Measurements from ENCODE around the gene RTTN.

Gene RTTN

DNA sequence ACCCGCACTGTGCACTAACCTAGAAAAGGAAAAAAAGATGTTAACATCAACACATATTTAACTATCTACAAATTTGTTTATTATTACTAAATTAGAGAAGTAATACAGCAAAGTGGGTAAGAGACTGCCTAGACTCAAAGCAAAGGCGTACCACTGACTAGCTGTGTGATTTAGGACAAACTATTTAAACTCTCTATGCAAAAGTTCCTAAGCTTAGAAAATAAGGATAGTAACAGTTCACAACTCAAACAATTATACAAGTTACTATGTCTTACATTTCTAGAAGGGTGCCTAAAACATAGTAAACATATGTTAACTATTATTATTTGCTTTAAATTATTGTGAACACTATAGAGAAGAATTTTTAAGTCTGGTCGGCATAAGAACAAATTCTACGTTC lies 119.4 kb downstream of the RTTN start:
- no CpG with 5 or more reads among the region's 4 CpGs for WGBS, 2 experiments (ENCODE audit: insufficient coverage in 2 of 2)
- no peaks in the 10 kb centered on the region for H3K9me3 ChIP-seq (ENCODE audit: control insufficient read depth, low read length)
- peaks cover 11% of the 10 kb centered on the region for H3K36me3 ChIP-seq (ENCODE audit: control insufficient read depth, insufficient read depth, low read length)
- H3K27ac ChIP-seq (ENCODE audit: low read depth, low read length, severe bottlenecking), result no peak overlapping the region
- no peak overlapping the region for H3K4me3 ChIP-seq (ENCODE audit: extremely low read depth, insufficient read depth, low read length, poor library complexity, severe bottlenecking)
- no peaks in the 10 kb centered on the region for H3K4me1 ChIP-seq (ENCODE audit: control insufficient read depth, insufficient read depth, low read length, poor library complexity, severe bottlenecking)

DNA sequence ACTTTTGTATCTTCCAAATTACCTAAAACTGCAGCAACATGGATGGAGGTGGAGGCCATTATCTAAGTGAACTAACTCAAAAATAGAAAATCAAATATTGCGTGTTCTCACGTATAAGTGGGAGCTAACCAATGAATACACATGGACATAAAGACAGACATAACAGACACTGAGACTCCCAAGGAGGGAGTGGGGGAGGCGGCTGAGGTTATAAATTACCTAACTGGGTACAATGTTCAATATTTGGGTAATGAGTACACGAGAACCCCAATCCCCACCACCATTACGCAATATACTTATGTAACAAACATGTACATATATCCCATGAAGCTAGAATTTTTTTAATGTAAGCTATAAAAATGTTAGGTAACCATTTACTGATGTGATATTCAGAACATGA lies 119.8 kb downstream of the RTTN start:
- no peak overlapping the region for H3K4me3 ChIP-seq (ENCODE audit: extremely low read depth, insufficient read depth, low read length, poor library complexity, severe bottlenecking)
- H3K36me3 ChIP-seq (ENCODE audit: control insufficient read depth, insufficient read depth, low read length), result peaks cover 7% of the 10 kb centered on the region
- WGBS, 2 experiments (ENCODE audit: insufficient coverage in 2 of 2), result no CpG with 5 or more reads among the region's 5 CpGs
- H3K4me1 ChIP-seq (ENCODE audit: control insufficient read depth, insufficient read depth, low read length, poor library complexity, severe bottlenecking), result no peaks in the 10 kb centered on the region
- no peak overlapping the region for H3K27ac ChIP-seq (ENCODE audit: low read depth, low read length, severe bottlenecking)
- H3K9me3 ChIP-seq (ENCODE audit: control insufficient read depth, low read length), result no peaks in the 10 kb centered on the region

DNA sequence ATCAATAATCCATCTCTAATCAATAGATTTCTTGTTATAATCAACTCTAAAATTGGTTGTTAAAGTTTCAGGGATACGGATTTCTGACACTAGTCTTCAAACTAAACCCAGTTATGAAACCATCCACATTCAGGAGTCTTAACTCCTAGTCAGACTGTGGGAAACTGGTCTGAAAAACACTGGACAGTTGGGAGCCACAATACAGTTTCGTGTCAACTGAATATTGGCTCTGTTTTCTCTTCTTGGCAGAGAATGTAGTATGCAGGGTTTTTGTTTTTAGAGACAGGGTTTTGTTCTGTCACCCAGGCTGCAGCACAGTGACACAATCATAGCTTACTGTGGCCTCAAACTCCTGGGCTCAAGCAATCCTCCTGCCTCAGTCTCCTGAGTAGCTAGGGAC lies 123.1 kb downstream of the RTTN start:
- H3K4me3 ChIP-seq (ENCODE audit: extremely low read depth, insufficient read depth, low read length, poor library complexity, severe bottlenecking), result no peak overlapping the region
- no peaks in the 10 kb centered on the region for H3K4me1 ChIP-seq (ENCODE audit: control insufficient read depth, insufficient read depth, low read length, poor library complexity, severe bottlenecking)
- H3K27ac ChIP-seq (ENCODE audit: low read depth, low read length, severe bottlenecking), result no peak overlapping the region
- no peaks in the 10 kb centered on the region for H3K9me3 ChIP-seq (ENCODE audit: control insufficient read depth, low read length)
- peaks cover 5% of the 10 kb centered on the region for H3K36me3 ChIP-seq (ENCODE audit: control insufficient read depth, insufficient read depth, low read length)
- 100% methylated on average over 1 to 2 of the region's 2 CpGs for WGBS, 2 experiments (ENCODE audit: insufficient coverage in 2 of 2)

DNA sequence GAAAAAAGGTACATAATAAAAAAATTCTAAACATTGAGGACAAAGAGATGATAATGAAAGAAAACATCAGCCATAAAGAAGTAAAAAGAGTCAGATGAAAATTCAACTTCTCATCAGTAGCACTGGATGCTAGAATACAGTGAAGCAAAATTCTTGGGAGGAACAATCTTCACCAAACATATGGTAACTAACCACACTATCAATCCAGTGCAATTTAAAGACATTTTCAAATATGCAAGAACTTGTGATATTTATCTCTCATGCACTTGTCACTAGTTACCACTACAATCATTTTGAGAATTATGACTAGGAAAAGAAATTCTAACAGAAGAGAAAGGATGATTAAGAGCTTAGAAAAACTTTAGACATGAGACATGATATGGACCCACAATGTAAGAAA lies 127.4 kb downstream of the RTTN start:
- Histone ChIP-seq H3K36me3 (ENCODE audit: control insufficient read depth, insufficient read depth, low read length) (peaks cover 4% of the 10 kb centered on the region), H3K4me1 (ENCODE audit: control insufficient read depth, insufficient read depth, low read length, poor library complexity, severe bottlenecking) (no peaks in the 10 kb centered on the region), H3K4me3 (ENCODE audit: extremely low read depth, insufficient read depth, low read length, poor library complexity, severe bottlenecking) (no peak overlapping the region), H3K27ac (ENCODE audit: low read depth, low read length, severe bottlenecking) (no peak overlapping the region), H3K9me3 (ENCODE audit: control insufficient read depth, low read length) (no peaks in the 10 kb centered on the region)

DNA sequence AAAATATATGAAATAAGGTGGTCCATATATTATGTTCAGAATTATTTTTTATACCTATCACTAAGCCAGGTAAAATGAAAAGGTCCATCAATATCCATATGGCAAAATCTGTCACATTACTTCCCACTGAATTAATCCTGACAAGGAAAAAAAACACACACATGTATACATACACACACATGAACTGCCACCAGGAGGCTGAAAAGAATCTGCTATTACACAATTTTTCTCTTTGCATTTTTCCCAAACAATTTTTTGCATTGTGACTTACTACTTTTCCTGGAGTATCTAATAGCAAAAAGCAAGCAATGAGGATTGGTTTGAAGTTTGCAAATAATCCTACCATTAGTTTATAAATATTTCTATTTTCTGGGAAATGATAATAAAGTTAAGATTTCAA lies 129.6 kb downstream of the RTTN start:
- Histone ChIP-seq H3K27ac (ENCODE audit: low read depth, low read length, severe bottlenecking) (no peak overlapping the region), H3K9me3 (ENCODE audit: control insufficient read depth, low read length) (no peaks in the 10 kb centered on the region), H3K4me3 (ENCODE audit: extremely low read depth, insufficient read depth, low read length, poor library complexity, severe bottlenecking) (no peak overlapping the region), H3K4me1 (ENCODE audit: control insufficient read depth, insufficient read depth, low read length, poor library complexity, severe bottlenecking) (no peaks in the 10 kb centered on the region), H3K36me3 (ENCODE audit: control insufficient read depth, insufficient read depth, low read length) (no peaks in the 10 kb centered on the region)

DNA sequence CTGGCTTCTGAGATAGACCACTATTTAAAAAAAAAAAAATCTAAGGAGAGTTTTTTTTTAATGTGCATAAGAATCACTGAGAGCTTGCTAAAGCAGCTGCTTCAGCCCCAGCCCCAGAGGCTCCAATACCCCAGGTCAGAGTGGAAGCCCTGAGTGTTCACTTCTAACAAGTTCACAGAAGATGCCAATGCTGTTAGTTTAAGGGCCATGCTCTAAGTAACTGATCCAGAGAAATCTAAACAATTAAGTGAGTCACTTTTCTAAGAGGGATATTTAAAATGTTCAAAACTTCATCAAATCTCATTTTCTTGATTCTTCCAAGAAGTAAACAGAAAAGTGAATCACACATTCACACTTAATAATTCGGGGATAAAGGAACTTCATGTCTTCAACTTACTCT lies 131.4 kb downstream of the RTTN start:
- no peaks in the 10 kb centered on the region for H3K36me3 ChIP-seq (ENCODE audit: control insufficient read depth, insufficient read depth, low read length)
- WGBS, 2 experiments (ENCODE audit: insufficient coverage in 2 of 2), result no CpG with 5 or more reads among the region's 1 CpG
- no peaks in the 10 kb centered on the region for H3K4me1 ChIP-seq (ENCODE audit: control insufficient read depth, insufficient read depth, low read length, poor library complexity, severe bottlenecking)
- no peak overlapping the region for H3K27ac ChIP-seq (ENCODE audit: low read depth, low read length, severe bottlenecking)
- H3K9me3 ChIP-seq (ENCODE audit: control insufficient read depth, low read length), result no peaks in the 10 kb centered on the region
- H3K4me3 ChIP-seq (ENCODE audit: extremely low read depth, insufficient read depth, low read length, poor library complexity, severe bottlenecking), result no peak overlapping the region

DNA sequence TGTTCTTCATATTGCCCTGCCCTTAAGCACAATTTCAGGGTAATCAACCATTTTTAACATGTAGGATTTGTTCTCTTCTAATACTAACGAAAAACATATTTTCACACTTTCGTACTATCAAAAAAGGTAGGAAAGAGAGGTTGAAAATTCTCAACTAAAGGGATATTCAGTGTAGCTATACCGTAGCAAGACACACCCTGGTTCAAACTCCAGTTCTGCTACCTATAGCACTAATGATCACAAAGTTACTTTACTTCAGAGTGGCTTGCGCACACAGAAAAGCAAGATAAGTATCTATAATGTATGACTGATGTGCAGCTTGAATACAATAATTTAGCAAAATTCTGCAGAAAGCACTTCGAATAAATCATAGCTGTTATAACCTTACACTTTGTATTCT lies 132.1 kb downstream of the RTTN start:
- H3K4me3 ChIP-seq (ENCODE audit: extremely low read depth, insufficient read depth, low read length, poor library complexity, severe bottlenecking), result no peak overlapping the region
- H3K4me1 ChIP-seq (ENCODE audit: control insufficient read depth, insufficient read depth, low read length, poor library complexity, severe bottlenecking), result no peaks in the 10 kb centered on the region
- no peaks in the 10 kb centered on the region for H3K36me3 ChIP-seq (ENCODE audit: control insufficient read depth, insufficient read depth, low read length)
- no peak overlapping the region for H3K27ac ChIP-seq (ENCODE audit: low read depth, low read length, severe bottlenecking)
- WGBS, 2 experiments (ENCODE audit: insufficient coverage in 2 of 2), result 100% methylated on average over 1 of the region's 5 CpGs; no CpG with 5 or more reads in 1 of the 2 experiments
- no peaks in the 10 kb centered on the region for H3K9me3 ChIP-seq (ENCODE audit: control insufficient read depth, low read length)

DNA sequence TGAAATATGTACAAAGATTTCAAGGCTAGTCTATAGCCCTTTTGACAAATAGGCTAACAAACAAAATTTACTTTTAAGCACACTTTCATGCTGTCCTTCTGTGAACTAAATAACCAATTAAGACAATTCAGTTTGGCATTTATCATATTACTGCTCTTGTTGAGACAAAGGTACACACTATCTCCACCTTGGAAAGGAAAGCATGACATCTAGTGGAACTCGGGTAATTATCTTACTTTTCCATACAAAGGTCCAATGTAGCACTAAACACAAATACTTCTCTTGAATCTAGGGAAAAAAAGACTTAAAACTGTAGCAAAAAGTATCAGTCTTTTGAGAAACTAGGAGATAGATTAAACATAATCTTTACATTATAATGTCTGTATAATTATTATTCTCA lies 132.8 kb downstream of the RTTN start:
- Histone ChIP-seq H3K36me3 (ENCODE audit: control insufficient read depth, insufficient read depth, low read length) (no peaks in the 10 kb centered on the region), H3K27ac (ENCODE audit: low read depth, low read length, severe bottlenecking) (no peak overlapping the region), H3K4me3 (ENCODE audit: extremely low read depth, insufficient read depth, low read length, poor library complexity, severe bottlenecking) (no peak overlapping the region), H3K4me1 (ENCODE audit: control insufficient read depth, insufficient read depth, low read length, poor library complexity, severe bottlenecking) (no peaks in the 10 kb centered on the region), H3K9me3 (ENCODE audit: control insufficient read depth, low read length) (no peaks in the 10 kb centered on the region)
- no CpG with 5 or more reads among the region's 1 CpG for WGBS, 2 experiments (ENCODE audit: insufficient coverage in 2 of 2)

DNA sequence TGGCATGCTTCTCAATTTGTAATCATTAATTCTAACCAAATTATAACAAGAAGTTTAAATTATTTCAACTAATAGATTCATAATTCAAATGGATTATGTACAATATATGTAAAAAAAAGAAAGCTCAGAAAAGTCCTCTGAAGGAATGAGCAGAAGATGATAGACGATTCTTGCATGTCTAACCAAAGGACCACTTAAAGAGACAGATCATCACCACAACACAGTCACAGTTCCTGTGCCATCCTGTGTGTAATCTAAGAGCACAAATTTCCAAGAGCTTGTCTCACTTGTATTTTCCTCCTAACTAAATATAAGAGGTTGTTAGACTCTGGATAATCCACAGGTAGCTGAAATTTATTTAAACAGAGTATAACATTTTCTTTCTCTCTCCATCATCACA lies 135.5 kb downstream of the RTTN start:
- no peaks in the 10 kb centered on the region for H3K9me3 ChIP-seq (ENCODE audit: control insufficient read depth, low read length)
- H3K4me1 ChIP-seq (ENCODE audit: control insufficient read depth, insufficient read depth, low read length, poor library complexity, severe bottlenecking), result no peaks in the 10 kb centered on the region
- H3K4me3 ChIP-seq (ENCODE audit: extremely low read depth, insufficient read depth, low read length, poor library complexity, severe bottlenecking), result no peak overlapping the region
- no peak overlapping the region for H3K27ac ChIP-seq (ENCODE audit: low read depth, low read length, severe bottlenecking)
- no CpG with 5 or more reads among the region's 1 CpG for WGBS, 2 experiments (ENCODE audit: insufficient coverage in 2 of 2)
- H3K36me3 ChIP-seq (ENCODE audit: control insufficient read depth, insufficient read depth, low read length), result no peaks in the 10 kb centered on the region

DNA sequence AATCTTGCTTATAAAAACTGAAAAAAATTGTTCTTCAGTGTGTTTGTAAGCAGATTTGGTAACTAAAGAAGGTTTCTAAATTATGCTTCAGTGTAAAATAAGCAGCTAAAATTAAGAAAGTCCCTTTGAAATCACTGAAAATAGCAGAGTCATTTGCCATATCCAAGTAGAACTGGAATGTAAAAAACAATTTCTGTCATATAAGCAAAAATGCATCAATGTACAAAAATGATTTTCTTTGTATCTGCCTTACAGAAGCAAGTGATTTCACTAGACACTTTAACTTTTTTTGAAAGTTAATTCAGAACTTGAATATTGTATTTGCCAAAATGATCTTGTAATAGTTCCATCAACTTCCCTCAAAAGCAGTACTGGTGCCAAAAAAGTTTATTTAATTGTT lies 136.1 kb downstream of the RTTN start:
- Histone ChIP-seq H3K36me3 (ENCODE audit: control insufficient read depth, insufficient read depth, low read length) (no peaks in the 10 kb centered on the region), H3K9me3 (ENCODE audit: control insufficient read depth, low read length) (no peaks in the 10 kb centered on the region), H3K27ac (ENCODE audit: low read depth, low read length, severe bottlenecking) (no peak overlapping the region), H3K4me1 (ENCODE audit: control insufficient read depth, insufficient read depth, low read length, poor library complexity, severe bottlenecking) (no peaks in the 10 kb centered on the region), H3K4me3 (ENCODE audit: extremely low read depth, insufficient read depth, low read length, poor library complexity, severe bottlenecking) (no peak overlapping the region)

DNA sequence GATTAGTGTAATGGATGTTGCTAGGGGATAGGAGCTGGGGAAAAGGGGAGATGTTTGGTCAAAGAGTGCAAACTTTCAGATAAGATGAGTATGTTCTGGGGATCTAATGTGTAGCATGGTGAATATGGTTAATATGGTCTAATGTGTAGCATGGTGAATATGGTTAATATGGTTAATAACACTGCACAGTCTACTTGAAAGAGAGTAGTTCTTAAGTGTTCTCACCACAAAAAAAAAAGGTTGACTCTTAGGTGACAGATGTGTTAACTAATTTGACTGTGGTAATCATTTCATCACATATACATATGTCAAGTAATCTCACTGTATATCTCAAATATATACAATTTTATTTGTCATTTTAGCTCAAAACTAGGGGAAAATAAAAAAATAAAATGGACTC lies 136.5 kb downstream of the RTTN start:
- no peaks in the 10 kb centered on the region for H3K36me3 ChIP-seq (ENCODE audit: control insufficient read depth, insufficient read depth, low read length)
- H3K4me1 ChIP-seq (ENCODE audit: control insufficient read depth, insufficient read depth, low read length, poor library complexity, severe bottlenecking), result no peaks in the 10 kb centered on the region
- H3K9me3 ChIP-seq (ENCODE audit: control insufficient read depth, low read length), result no peaks in the 10 kb centered on the region
- H3K27ac ChIP-seq (ENCODE audit: low read depth, low read length, severe bottlenecking), result no peak overlapping the region
- H3K4me3 ChIP-seq (ENCODE audit: extremely low read depth, insufficient read depth, low read length, poor library complexity, severe bottlenecking), result no peak overlapping the region

DNA sequence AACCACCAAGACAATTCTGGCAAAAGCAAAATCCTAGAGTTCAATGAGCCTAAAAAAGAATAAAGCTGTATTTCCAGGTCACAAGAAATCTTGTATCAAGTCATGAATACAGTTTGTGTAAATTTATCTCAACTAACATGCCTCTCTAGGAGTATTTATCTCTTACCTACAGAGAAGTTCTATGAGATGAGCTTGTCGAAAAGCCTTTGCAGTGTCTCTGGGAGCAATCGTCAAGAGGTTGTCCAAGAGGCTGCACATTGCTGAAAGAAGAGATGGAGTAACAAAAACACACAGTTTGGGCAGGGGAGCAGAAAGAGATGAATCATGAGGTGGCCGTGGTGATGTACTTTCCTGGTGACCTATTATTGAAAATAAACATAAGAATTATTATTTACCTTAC lies 145.8 kb downstream of the RTTN start:
- Histone ChIP-seq H3K36me3 (ENCODE audit: control insufficient read depth, insufficient read depth, low read length) (peaks cover 30% of the 10 kb centered on the region), H3K4me1 (ENCODE audit: control insufficient read depth, insufficient read depth, low read length, poor library complexity, severe bottlenecking) (no peaks in the 10 kb centered on the region), H3K9me3 (ENCODE audit: control insufficient read depth, low read length) (no peaks in the 10 kb centered on the region), H3K27ac (ENCODE audit: low read depth, low read length, severe bottlenecking) (no peak overlapping the region), H3K4me3 (ENCODE audit: extremely low read depth, insufficient read depth, low read length, poor library complexity, severe bottlenecking) (no peak overlapping the region)
- 100% methylated on average over 2 of the region's 3 CpGs; no CpG with 5 or more reads in 1 of the 2 experiments for WGBS, 2 experiments (ENCODE audit: insufficient coverage in 2 of 2)
